K562 (cell line): ENCODE data around the gene GUCA1A. TPM values are rescaled to one million over a fixed set of nuclear protein-coding genes. Genes with fewer than 3 reads are reported as not detected.

ENCODE experiments used
- BRD9 ChIP-seq: fragments of 450-650 bp; IDR thresholded peaks from 2 replicates; pipeline ENCODE4 v1.6.1; 2018; ENCODE audit warnings: low read depth; ENCODE audit not compliant: partially characterized antibody
- CBX1 ChIP-seq: sonication (generic); IDR thresholded peaks from 2 replicates; pipeline ENCODE4 v1.6.1; 2016; ENCODE audit warnings: antibody characterized with exemption, low read depth, mild to moderate bottlenecking
- ELF4 ChIP-seq: fragments of 450-650 bp; formaldehyde crosslinking; IDR thresholded peaks from 2 replicates; pipeline ENCODE4 v1.4.0; 2022; ENCODE audit warnings: missing genetic modification characterization
- GABPA ChIP-seq: fragments of 200-800 bp; sonication (Bioruptor generic); conservative IDR thresholded peaks from 2 replicates; pipeline ENCODE4 v1.6.1; 2016; ENCODE audit warnings: low read depth, missing genetic modification characterization, missing compliant biosample characterization
- HNRNPUL1 ChIP-seq: fragments of 200-400 bp; formaldehyde crosslinking; IDR thresholded peaks from 2 replicates; pipeline ENCODE4 v1.6.1; 2017; ENCODE audit warnings: low read length
- MCM2 ChIP-seq: fragments of 450-650 bp; IDR thresholded peaks from 2 replicates; pipeline ENCODE4 v1.6.1; 2017; ENCODE audit warnings: low read depth, mild to moderate bottlenecking
- NFATC3 ChIP-seq: fragments of 450-650 bp; IDR thresholded peaks from 2 replicates; pipeline ENCODE4 v1.6.1; 2017; ENCODE audit warnings: mild to moderate bottlenecking
- PPARD ChIP-seq: fragments of 250-450 bp; sonication (Bioruptor Pico); IDR thresholded peaks from 2 replicates; pipeline ENCODE4 v1.8.0; 2022; ENCODE audit warnings: inconsistent platforms, mild to moderate bottlenecking, moderate library complexity
- TEAD1 ChIP-seq, 2 experiments: fragments of 450-650 bp in 1 of 2; sonication (generic) in 1 of 2; formaldehyde crosslinking; IDR thresholded peaks; 2 replicates each; pipeline versions ENCODE4 v1.4.0 to v1.8.0; 2020 to 2022; ENCODE audit warnings: mild to moderate bottlenecking in 2 of 2, missing genetic modification reagents in 1 of 2
- ZNF12 ChIP-seq: sonication (generic); formaldehyde crosslinking; IDR thresholded peaks from 2 replicates; pipeline ENCODE4 v1.4.0; 2020; ENCODE audit warnings: mild to moderate bottlenecking, missing genetic modification reagents
- polyA plus RNA-seq, 8 experiments: library from polyadenylated mRNA; depleted of rRNA in 4 of 8; stranded (reverse) in 5 of 8; unstranded in 3 of 8; fragments of >200 nt; fragmentation: Nextera tagmentation in 2 of 8; fragmentation: Illumina TruSeq in 1 of 8; extraction: Ambion mirVana in 2 of 8; extraction: Trizol in 1 of 8; gene quantifications; 2 replicates each; pipeline versions ENCODE4 v1.2.1 to v1.2.3, GENCODE V29; 2011 to 2014; ENCODE audit warnings: inconsistent platforms in 1 of 8, missing spikeins in 1 of 8
- total RNA-seq, 7 experiments: library from RNA; depleted of rRNA in 6 of 7; stranded (reverse); fragments of >200 nt in 6 of 7; fragmentation: Illumina TruSeq in 2 of 7; extraction: Trizol in 2 of 7; gene quantifications; 2 replicates each; pipeline versions ENCODE4 v1.2.1 to v1.2.3, GENCODE V29; 2011 to 2021; ENCODE audit warnings: low replicate concordance in 1 of 7
- TF ChIP-seq, protein P1 (sequence below): fragments of 200-600 bp; sonication (generic); IDR thresholded peaks from one replicate; pipeline ENCODE4 v1.6.1; 2012; ENCODE audit warnings: mild to moderate bottlenecking, low read depth, low read length, inconsistent platforms
- TF ChIP-seq, protein P2 (sequence below), 2 experiments: IDR thresholded peaks; 2 replicates each; pipeline ENCODE4 v1.6.1; 2012; ENCODE audit warnings: improper control_type of control experiment in 2 of 2, low read depth in 2 of 2, low read length in 2 of 2, borderline replicate concordance in 1 of 2

Gene GUCA1A
- total and polyA plus RNA-seq, 9 of the 15 experiments (the other 6 are each of a cell fraction or from before 2014, with no cell fraction given), result not detected

- TF ChIP-seq, protein P1, sequence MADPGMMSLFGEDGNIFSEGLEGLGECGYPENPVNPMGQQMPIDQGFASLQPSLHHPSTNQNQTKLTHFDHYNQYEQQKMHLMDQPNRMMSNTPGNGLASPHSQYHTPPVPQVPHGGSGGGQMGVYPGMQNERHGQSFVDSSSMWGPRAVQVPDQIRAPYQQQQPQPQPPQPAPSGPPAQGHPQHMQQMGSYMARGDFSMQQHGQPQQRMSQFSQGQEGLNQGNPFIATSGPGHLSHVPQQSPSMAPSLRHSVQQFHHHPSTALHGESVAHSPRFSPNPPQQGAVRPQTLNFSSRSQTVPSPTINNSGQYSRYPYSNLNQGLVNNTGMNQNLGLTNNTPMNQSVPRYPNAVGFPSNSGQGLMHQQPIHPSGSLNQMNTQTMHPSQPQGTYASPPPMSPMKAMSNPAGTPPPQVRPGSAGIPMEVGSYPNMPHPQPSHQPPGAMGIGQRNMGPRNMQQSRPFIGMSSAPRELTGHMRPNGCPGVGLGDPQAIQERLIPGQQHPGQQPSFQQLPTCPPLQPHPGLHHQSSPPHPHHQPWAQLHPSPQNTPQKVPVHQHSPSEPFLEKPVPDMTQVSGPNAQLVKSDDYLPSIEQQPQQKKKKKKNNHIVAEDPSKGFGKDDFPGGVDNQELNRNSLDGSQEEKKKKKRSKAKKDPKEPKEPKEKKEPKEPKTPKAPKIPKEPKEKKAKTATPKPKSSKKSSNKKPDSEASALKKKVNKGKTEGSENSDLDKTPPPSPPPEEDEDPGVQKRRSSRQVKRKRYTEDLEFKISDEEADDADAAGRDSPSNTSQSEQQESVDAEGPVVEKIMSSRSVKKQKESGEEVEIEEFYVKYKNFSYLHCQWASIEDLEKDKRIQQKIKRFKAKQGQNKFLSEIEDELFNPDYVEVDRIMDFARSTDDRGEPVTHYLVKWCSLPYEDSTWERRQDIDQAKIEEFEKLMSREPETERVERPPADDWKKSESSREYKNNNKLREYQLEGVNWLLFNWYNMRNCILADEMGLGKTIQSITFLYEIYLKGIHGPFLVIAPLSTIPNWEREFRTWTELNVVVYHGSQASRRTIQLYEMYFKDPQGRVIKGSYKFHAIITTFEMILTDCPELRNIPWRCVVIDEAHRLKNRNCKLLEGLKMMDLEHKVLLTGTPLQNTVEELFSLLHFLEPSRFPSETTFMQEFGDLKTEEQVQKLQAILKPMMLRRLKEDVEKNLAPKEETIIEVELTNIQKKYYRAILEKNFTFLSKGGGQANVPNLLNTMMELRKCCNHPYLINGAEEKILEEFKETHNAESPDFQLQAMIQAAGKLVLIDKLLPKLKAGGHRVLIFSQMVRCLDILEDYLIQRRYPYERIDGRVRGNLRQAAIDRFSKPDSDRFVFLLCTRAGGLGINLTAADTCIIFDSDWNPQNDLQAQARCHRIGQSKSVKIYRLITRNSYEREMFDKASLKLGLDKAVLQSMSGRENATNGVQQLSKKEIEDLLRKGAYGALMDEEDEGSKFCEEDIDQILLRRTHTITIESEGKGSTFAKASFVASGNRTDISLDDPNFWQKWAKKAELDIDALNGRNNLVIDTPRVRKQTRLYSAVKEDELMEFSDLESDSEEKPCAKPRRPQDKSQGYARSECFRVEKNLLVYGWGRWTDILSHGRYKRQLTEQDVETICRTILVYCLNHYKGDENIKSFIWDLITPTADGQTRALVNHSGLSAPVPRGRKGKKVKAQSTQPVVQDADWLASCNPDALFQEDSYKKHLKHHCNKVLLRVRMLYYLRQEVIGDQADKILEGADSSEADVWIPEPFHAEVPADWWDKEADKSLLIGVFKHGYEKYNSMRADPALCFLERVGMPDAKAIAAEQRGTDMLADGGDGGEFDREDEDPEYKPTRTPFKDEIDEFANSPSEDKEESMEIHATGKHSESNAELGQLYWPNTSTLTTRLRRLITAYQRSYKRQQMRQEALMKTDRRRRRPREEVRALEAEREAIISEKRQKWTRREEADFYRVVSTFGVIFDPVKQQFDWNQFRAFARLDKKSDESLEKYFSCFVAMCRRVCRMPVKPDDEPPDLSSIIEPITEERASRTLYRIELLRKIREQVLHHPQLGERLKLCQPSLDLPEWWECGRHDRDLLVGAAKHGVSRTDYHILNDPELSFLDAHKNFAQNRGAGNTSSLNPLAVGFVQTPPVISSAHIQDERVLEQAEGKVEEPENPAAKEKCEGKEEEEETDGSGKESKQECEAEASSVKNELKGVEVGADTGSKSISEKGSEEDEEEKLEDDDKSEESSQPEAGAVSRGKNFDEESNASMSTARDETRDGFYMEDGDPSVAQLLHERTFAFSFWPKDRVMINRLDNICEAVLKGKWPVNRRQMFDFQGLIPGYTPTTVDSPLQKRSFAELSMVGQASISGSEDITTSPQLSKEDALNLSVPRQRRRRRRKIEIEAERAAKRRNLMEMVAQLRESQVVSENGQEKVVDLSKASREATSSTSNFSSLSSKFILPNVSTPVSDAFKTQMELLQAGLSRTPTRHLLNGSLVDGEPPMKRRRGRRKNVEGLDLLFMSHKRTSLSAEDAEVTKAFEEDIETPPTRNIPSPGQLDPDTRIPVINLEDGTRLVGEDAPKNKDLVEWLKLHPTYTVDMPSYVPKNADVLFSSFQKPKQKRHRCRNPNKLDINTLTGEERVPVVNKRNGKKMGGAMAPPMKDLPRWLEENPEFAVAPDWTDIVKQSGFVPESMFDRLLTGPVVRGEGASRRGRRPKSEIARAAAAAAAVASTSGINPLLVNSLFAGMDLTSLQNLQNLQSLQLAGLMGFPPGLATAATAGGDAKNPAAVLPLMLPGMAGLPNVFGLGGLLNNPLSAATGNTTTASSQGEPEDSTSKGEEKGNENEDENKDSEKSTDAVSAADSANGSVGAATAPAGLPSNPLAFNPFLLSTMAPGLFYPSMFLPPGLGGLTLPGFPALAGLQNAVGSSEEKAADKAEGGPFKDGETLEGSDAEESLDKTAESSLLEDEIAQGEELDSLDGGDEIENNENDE, result peak; percentile 59
- TF ChIP-seq, protein P2, sequence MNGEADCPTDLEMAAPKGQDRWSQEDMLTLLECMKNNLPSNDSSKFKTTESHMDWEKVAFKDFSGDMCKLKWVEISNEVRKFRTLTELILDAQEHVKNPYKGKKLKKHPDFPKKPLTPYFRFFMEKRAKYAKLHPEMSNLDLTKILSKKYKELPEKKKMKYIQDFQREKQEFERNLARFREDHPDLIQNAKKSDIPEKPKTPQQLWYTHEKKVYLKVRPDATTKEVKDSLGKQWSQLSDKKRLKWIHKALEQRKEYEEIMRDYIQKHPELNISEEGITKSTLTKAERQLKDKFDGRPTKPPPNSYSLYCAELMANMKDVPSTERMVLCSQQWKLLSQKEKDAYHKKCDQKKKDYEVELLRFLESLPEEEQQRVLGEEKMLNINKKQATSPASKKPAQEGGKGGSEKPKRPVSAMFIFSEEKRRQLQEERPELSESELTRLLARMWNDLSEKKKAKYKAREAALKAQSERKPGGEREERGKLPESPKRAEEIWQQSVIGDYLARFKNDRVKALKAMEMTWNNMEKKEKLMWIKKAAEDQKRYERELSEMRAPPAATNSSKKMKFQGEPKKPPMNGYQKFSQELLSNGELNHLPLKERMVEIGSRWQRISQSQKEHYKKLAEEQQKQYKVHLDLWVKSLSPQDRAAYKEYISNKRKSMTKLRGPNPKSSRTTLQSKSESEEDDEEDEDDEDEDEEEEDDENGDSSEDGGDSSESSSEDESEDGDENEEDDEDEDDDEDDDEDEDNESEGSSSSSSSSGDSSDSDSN (IDR thresholded peaks at IDR 0.05; ENCODE audit: borderline replicate concordance in 1 of 2, low read depth in 2 of 2, low read length in 2 of 2), result peak; percentile 70 to 89; a peak in 2 of 4 replicates
- TF ChIP-seq BRD9 (peak; percentile 89), GABPA (tag) (0 out of 2 replicates have a peak, but pooled peaks have one; percentile 35), TEAD1 (CRISPR knock-in tag; IDR thresholded peaks at IDR 0.05) (peak; percentile 77 to 96; a peak in 3 of 4 replicates), ELF4 (CRISPR knock-in tag) (peak; percentile 65; the same call in 1 of the 2 replicates), ZNF12 (CRISPR knock-in tag) (0 out of 2 replicates have a peak, but pooled peaks have one; percentile 71), HNRNPUL1 (no peak), NFATC3 (peak; percentile 91), CBX1 (peak; percentile 66; the same call in 1 of the 2 replicates), MCM2 (no peak), PPARD (CRISPR knock-in tag) (no peak)
These were observed 26.2 kb downstream of the GUCA1A start (continued) for GRCh38 chr6:42199106-42199981.
